ENCODE measurements around the gene ONECUT3.

DNA sequence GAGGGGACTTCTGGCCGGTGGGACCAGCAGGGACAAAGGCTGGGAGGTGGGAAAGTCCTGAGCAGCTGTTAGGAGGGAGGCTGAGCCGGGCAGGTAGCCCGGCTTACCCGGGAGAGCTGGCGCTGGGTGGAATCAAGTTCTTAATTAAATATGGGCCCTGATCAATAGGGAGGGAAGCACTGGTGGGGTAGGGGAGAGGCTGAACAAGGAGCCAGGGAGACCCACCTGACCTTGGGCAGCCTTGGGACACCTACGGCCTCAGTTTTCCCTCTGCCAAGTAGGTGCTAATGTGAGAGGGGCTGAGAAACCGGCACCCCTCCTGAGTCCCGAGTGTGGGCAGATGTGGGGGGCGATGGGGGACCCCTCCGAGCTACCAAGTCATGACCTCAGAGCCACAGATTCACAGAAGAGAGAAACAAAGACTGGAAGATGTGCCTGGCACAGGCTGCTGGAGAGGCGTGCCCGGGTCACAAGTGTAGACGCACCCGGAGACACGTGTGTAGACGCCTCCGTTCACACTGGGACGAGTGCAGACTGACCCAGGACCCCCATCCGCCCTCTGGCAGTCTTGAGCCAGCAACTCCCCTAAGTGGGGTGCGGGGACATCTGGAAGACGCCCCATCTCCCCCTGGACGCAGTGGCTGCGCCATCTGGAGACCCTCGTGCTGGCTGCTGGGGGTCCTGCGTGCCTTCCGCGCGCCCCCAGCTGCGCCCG is 8.4 kb downstream of the ONECUT3 start:
- TF ChIP-seq RCOR1 (IDR thresholded peaks at IDR 0.05; ENCODE audit: borderline replicate concordance in 1 of 2, low read depth in 2 of 2, low read length in 2 of 2): no peak
- TF ChIP-seq, protein P1, sequence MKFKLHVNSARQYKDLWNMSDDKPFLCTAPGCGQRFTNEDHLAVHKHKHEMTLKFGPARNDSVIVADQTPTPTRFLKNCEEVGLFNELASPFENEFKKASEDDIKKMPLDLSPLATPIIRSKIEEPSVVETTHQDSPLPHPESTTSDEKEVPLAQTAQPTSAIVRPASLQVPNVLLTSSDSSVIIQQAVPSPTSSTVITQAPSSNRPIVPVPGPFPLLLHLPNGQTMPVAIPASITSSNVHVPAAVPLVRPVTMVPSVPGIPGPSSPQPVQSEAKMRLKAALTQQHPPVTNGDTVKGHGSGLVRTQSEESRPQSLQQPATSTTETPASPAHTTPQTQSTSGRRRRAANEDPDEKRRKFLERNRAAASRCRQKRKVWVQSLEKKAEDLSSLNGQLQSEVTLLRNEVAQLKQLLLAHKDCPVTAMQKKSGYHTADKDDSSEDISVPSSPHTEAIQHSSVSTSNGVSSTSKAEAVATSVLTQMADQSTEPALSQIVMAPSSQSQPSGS (CRISPR knock-in tag; IDR thresholded peaks at IDR 0.05): no peak
- no peak for TF ChIP-seq SIN3B (IDR thresholded peaks at IDR 0.05; ENCODE audit: low read depth)
- no peak for TF ChIP-seq ZNF431 (CRISPR knock-in tag; IDR thresholded peaks at IDR 0.05)
- TF ChIP-seq CHD1 (IDR thresholded peaks at IDR 0.05; ENCODE audit: low read length): no peak
- TF ChIP-seq, protein P2, sequence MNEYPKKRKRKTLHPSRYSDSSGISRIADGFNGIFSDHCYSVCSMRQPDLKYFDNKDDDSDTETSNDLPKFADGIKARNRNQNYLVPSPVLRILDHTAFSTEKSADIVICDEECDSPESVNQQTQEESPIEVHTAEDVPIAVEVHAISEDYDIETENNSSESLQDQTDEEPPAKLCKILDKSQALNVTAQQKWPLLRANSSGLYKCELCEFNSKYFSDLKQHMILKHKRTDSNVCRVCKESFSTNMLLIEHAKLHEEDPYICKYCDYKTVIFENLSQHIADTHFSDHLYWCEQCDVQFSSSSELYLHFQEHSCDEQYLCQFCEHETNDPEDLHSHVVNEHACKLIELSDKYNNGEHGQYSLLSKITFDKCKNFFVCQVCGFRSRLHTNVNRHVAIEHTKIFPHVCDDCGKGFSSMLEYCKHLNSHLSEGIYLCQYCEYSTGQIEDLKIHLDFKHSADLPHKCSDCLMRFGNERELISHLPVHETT (CRISPR knock-in tag; conservative IDR thresholded peaks at IDR 0.05 in 1 of 2, IDR thresholded peaks at IDR 0.05 in 1 of 2): no peak
- no peak for TF ChIP-seq ZNF766 (CRISPR knock-in tag; conservative IDR thresholded peaks at IDR 0.05)
- TF ChIP-seq MED1 (CRISPR knock-in tag; IDR thresholded peaks at IDR 0.05; ENCODE audit: borderline replicate concordance): no peak
- no peak for TF ChIP-seq POLR2AphosphoS5 (IDR thresholded peaks at IDR 0.05; ENCODE audit: control insufficient read depth, insufficient read depth, low read depth, low read length)
- TF ChIP-seq EZH2 (IDR thresholded peaks at IDR 0.05; ENCODE audit: borderline replicate concordance, low read depth, low read length): no peak
